A673 (cell line): ENCODE data around the gene NRP2.

Experiments
- EZH2 ChIP-seq: fragments of 200-600 bp; sonication (generic); IDR thresholded peaks from 2 replicates; pipeline ENCODE4 v1.6.1; 2017; ENCODE audit warnings: borderline replicate concordance, low read depth, mild to moderate bottlenecking, mixed read lengths, antibody characterized with exemption, low read length; ENCODE audit not compliant: poor library complexity, severe bottlenecking
- TF ChIP-seq, protein P1 (sequence below): fragments of 300-800, 200-600 bp; sonication (generic); conservative IDR thresholded peaks from 2 replicates; pipeline ENCODE4 v1.5.1; 2017; ENCODE audit warnings: low read depth, mild to moderate bottlenecking, antibody characterized with exemption, low read length, moderate library complexity, mixed read lengths

DNA sequence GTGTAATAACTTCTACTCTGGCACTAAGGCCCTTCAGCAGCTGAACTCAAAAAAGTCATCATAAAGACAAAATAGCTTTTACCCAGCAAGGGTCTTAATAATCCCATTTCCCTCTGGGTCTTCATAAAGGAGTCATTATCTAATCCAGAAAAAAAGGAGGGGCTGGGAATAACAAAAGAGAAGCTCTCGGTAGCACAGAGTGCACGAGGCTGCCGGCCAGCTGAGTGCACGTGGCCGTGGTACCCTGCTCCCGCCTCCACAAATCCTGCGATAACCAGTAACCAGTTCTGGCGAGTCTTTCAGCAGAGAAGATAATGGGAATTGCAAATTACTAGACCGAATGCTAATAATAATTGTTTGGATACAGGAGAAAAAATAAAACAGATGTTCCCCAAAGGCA is 7.5 kb downstream of the NRP2 start:
- TF ChIP-seq, protein P1, sequence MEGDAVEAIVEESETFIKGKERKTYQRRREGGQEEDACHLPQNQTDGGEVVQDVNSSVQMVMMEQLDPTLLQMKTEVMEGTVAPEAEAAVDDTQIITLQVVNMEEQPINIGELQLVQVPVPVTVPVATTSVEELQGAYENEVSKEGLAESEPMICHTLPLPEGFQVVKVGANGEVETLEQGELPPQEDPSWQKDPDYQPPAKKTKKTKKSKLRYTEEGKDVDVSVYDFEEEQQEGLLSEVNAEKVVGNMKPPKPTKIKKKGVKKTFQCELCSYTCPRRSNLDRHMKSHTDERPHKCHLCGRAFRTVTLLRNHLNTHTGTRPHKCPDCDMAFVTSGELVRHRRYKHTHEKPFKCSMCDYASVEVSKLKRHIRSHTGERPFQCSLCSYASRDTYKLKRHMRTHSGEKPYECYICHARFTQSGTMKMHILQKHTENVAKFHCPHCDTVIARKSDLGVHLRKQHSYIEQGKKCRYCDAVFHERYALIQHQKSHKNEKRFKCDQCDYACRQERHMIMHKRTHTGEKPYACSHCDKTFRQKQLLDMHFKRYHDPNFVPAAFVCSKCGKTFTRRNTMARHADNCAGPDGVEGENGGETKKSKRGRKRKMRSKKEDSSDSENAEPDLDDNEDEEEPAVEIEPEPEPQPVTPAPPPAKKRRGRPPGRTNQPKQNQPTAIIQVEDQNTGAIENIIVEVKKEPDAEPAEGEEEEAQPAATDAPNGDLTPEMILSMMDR, result no peak
- no peak for TF ChIP-seq EZH2
